HG02678 (cell line): Measurements from ENCODE around the gene ZNF784.
A peak's percentile ranks its signal among the peaks of the same experiment; 100 is the strongest.

Experiments
- ATAC-seq: cut with Tn5 transposase; IDR thresholded peaks from one replicate; pipeline ENCODE4 v1.9.1; 2021; ENCODE audit warnings: mild to moderate bottlenecking, moderate library complexity; ENCODE audit not compliant: unreplicated experiment

The ZNF784 gene

GRCh38 chr19:55656988-55657747 is 32.8 kb upstream of the ZNF784 start:
- ATAC-seq = no peak

GRCh38 chr19:55656552-55656951 is 32.2 kb upstream of the ZNF784 start:
- no peak for ATAC-seq

- ATAC-seq = no peak
Measured at GRCh38 chr19:55655648-55656040, 31.3 kb upstream of the ZNF784 start.

- ATAC-seq = peak; percentile 33
Measured at GRCh38 chr19:55654868-55655647, 30.7 kb upstream of the ZNF784 start, which contains the start of gene U2AF2. Gene U2AF2, plus strand, starts transcription at chr19:55655035. Its CDS starts 70 bp downstream, at chr19:55655105.

- ATAC-seq = peak; percentile 64
Measured at GRCh38 chr19:55654323-55654867, 30.0 kb upstream of the ZNF784 start.

- peak; percentile 46 for ATAC-seq
Measured at GRCh38 chr19:55653651-55654322, 29.4 kb upstream of the ZNF784 start.

GRCh38 chr19:55652311-55653128 is 28.2 kb upstream of the ZNF784 start:
- ATAC-seq = no peak

GRCh38 chr19:55651236-55651635 is 26.9 kb upstream of the ZNF784 start:
- no peak for ATAC-seq

GRCh38 chr19:55650602-55651230 is 26.4 kb upstream of the ZNF784 start:
- no peak for ATAC-seq

- ATAC-seq = no peak
Measured at GRCh38 chr19:55650126-55650557, 25.8 kb upstream of the ZNF784 start.

GRCh38 chr19:55649268-55650125 is 25.1 kb upstream of the ZNF784 start:
- no peak for ATAC-seq

- ATAC-seq = no peak
Measured at GRCh38 chr19:55648585-55649267, 24.4 kb upstream of the ZNF784 start.

GRCh38 chr19:55647732-55648584 is 23.6 kb upstream of the ZNF784 start, which contains the start of gene CCDC106:
Gene CCDC106, plus strand, starts transcription at chr19:55648212. Its CDS starts 835 bp downstream, at chr19:55649047.
- ATAC-seq = peak; percentile 38

GRCh38 chr19:55646889-55647731 is 22.7 kb upstream of the ZNF784 start:
- ATAC-seq = no peak

GRCh38 chr19:55645512-55645881 is 21.1 kb upstream of the ZNF784 start:
- no peak for ATAC-seq

GRCh38 chr19:55644842-55645511 is 20.6 kb upstream of the ZNF784 start:
- no peak for ATAC-seq
